HG02885 (cell line): ENCODE results near the gene AWAT2.

Experiments
- ATAC-seq: cut with Tn5 transposase; IDR thresholded peaks from one replicate; pipeline ENCODE4 v1.9.1; 2021; ENCODE audit warnings: mild to moderate bottlenecking; ENCODE audit not compliant: unreplicated experiment, poor library complexity

The AWAT2 gene

DNA sequence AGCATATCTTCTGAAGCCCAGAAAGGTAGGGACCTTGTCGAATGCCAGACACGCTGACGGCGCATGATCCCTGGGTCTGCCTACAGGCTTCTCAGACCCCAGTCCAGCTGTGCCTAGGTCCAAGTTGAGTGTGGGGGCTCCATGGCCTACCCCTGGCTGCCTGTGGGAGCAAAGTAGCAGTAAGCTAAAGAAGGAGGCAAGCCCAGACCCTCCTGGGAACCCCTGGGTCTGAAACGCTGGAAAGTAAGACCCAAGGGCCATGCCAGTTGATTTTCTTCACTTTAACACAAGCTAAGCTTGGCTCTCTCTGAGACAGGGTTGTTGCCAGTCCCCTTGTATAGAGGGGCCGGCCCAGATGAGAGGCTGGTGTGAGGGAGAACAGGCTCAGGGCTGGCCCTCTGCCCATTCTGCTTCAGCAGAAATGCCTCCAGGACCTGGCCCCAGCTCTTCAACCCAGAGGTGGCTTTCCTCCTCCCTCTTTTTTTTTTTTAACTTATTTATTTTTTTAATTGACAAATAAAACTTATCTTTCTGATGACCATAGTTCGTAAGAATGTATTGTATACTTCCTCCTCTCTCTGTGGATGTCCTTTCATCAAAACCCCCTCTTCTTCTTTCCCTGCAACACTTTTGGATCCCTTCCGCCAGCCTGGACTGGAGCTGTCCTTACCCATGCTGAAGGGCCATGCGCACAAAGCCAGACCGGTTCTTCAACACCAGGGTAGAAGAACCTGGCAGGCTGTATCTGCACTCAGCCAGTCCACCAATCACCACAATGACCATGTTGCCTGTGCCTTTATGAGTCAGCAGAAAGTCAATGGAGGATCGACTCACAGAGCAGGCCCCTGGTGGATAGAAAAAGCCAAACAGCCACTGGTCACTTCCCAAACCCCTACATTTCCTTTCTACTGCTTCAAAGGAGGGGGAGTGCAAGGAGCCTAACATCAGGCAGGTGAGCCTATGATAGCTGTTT is 7.1 kb downstream of the AWAT2 start:
- no peak for ATAC-seq

DNA sequence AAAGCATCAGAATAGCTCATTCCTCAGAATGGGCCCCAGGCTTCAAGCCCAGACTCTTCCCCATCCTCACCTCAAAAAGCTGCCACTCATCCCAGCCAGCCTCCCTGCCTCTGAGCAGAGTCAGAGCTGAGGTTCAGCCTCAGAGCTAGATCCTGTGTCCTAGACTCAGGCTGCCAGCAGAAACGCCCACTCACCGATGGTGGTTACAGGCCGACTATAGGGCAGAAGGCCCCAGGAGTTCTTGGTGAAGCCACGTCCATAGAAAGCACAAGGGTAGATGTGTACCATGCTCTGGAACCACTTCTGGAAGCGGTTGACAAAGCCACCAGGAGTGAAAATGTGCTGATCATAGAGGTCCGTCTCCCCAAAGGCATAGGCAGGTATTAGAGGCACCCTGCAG is 7.7 kb downstream of the AWAT2 start:
- ATAC-seq: no peak

- ATAC-seq: no peak
Measured at GRCh38 chrX:70039758-70040157, 10.0 kb downstream of the AWAT2 start.

- no peak for ATAC-seq
Measured at GRCh38 chrX:70038951-70039350, 10.8 kb downstream of the AWAT2 start.

DNA sequence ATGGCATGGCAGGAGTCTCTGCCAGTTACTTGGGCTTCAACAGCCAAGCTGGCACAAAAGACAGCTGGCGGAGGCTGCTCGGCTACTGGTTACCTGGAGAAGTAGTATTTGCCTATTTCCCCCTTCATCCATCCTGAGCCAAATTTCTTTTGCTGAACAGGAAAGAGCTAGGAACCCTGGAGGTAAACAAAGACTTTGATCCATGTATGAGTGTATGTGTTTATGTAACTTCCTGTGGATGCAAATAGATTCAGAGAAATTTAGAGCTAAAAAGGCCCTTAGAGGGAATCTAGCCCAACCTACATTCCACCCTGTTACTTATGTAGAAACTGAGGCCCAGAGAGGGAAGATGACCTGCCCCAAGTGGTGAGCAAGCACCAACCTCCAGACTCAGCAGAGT is 11.2 kb downstream of the AWAT2 start:
- no peak for ATAC-seq

DNA sequence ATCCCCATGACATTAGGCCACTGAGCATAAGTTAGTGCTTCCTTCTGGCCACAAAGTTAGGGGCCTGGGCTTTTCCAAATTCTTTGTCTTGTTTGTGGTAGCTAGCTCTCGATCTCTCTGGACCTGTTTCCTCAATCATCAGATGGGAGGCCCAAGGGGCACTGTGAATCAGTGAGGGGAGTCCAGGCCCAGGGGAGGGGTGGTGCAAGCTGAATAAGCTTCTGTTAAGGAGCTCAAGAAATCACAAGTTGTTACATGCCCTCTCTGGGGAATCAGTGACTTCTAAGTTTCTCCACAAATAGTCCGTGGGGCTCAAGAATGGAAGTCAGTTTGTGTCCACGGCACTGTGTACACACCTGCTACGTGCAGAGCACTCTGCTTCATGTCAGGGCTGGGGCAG is 15.1 kb downstream of the AWAT2 start:
- ATAC-seq: no peak

GRCh38 chrX:70033348-70034051 is 16.2 kb downstream of the AWAT2 start:
- peak; percentile 68 for ATAC-seq

- ATAC-seq: no peak
Measured at GRCh38 chrX:70032792-70033191, 16.9 kb downstream of the AWAT2 start.

GRCh38 chrX:70030301-70030767 is 19.4 kb downstream of the AWAT2 start:
- peak; percentile 75 for ATAC-seq

DNA sequence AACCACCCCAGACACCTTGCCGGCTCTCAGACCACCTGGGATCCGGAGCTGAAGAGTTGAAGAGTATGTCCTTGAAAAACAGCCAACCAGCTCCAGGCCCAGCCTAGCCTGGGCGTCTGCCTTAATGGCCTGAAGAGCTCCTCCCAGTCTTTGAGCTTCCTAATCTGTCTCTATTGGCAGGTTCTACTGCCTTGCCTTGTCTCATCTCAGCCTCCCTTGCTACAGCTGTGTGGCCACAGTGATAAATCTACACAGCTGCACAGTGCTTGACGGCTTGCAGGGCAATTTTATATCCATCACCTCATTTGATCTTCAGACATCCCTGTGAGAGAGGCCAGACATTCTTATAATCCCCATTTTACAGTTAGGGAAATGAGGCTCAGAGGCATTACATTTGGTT is 19.9 kb downstream of the AWAT2 start:
- no peak for ATAC-seq

- no peak for ATAC-seq
Measured at GRCh38 chrX:70026851-70027200, 22.9 kb downstream of the AWAT2 start.

DNA sequence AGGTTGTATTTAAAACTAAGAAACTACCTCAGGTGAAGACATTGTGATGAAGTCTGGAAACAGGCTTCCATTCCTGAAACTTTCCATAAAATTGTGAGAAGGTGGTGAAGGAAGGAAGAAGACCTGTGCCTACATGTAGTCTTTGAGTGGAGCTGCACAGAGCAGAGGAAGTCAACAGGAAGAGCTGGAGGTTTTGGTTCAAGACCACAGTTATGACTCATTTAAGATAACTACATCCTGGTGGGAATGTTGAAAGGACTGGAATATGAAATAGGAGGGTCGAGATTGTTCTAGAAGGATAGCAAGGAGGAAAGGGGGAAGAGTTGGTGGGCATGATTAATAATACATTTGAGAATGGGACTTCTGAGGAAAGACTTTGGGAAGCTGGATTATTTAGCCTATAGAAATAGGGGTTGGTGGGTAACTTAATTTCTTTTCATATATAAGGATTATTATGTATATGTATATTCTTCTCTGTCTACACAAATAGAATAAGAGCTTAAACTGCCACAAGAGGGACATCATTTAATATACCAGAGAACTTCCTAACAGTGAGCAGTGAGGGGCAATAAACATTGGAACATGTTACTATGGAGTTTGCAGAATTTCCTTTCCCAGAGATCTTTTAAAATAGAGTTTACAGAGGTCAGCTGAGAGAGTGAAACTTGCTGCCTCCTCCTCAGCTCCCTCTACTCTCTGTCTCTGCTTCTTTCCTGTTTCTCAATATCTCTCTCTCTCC is 23.5 kb downstream of the AWAT2 start:
- ATAC-seq: no peak

- ATAC-seq: no peak
Measured at GRCh38 chrX:70025464-70025863, 24.3 kb downstream of the AWAT2 start.

DNA sequence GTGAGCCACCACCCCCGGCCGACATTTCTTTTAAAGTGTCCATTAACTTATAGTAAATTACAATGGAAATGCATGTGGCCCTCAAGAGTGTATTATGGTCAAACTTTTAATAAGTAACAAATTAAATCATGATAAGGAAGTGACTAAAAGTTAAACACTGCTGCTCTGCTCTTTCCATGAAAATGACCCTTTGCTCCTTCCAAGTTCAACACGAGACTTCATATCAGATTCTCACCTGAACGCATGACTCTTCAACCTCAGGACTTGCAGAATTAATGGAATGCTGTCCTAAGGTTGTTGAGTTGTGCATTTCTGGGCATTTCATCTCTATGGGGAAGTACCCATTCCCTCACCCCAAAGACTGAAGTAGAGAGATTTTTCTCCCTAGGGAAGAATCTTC is 27.1 kb downstream of the AWAT2 start:
- ATAC-seq: no peak

DNA sequence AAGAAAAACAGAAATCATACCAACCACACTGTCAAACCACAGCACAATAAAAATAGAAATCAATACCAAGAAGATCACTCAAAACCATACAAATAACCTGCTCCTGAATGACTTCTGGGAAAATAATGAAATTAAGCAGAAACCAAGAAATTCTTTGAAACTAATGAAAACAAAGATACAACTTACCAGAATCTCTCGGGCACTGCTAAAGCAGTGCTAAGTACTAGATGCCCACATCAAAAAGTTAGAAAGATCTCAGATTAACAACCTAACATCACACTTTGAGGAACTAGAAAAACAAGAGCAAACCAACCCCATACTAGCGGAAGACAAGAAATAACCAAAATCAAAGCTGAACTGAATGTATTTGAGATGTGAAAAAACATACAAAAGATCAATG is 33.2 kb downstream of the AWAT2 start:
- ATAC-seq: no peak

DNA sequence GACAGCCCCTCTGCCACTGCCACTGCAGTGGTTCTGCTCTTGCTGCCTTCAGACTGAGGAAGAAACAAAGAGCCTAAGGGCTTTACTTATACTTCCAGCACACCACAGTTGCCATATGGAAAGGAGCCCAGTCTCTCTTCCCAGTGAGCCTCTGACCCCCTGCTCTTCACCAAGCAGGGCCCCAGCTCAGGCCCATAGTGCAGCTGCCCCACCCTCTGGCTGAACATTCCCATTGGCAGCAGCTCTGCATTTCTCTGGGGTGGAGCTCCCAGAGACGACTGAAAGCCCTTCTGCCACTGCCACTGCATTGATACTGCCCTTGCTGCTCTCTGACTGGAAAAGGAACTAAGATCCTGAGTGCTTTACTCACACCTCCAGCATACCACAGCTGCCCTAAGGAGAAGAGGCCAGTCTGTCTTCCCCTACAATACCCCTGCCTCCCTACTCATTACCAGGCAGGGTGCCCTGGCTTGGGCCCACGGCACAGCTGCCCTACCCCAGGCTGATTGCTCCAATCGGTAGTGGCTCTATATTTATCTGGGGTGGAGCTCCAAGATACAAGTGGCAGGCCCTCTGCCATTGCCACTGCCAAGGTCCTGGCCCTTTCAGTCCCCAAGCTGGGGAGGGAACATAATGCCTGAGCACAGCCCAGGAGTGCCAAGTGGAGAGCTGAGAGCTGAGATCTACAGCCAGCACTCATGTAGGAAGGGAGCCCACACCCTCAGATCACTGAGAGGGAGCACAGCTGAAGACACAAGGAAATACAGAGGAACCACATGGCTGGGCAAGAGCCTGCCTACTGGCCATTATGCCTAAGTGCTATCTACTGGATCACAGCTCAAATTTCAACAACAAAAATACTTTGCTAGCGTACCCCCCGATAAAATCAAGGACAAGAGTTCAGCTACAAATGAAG is 36.0 kb downstream of the AWAT2 start:
- ATAC-seq: no peak

DNA sequence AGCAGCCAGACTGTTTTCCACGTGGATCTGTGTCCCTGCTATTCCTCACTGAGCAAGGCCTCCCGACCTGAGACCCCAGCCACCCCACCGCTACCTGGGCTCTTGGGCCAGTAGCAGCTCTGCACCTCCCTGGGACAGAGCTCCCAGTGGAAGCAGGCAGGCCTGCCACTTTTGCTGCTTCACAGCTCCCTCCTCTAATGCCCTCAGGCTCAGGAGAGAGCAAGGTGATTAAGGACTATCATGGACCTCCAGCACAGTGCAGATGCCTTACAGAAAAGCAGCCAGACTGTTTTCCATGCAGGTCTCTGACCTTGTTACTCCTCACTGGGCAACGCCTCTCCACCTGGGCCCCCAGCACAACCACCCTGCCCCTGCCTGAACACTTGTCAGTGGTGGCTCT is 37.0 kb downstream of the AWAT2 start:
- no peak for ATAC-seq

DNA sequence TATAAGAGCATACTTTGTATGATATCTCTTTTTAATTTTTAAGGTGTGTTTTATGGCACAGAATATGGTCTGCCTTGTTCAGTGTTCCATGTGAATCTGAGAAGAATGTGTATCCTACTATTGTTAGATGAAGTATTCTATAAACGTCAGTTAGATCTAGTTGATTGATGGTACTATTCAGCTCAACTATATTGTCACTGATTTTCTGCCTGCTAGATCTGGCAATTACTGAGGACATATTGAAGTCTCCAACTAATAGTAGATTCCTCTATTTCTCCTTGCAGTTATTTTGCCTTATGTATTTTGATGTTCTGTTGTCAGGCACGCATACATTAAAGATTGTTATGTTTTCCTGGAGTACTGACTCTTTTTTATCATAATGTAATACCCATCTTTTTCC is 39.8 kb downstream of the AWAT2 start:
- no peak for ATAC-seq

DNA sequence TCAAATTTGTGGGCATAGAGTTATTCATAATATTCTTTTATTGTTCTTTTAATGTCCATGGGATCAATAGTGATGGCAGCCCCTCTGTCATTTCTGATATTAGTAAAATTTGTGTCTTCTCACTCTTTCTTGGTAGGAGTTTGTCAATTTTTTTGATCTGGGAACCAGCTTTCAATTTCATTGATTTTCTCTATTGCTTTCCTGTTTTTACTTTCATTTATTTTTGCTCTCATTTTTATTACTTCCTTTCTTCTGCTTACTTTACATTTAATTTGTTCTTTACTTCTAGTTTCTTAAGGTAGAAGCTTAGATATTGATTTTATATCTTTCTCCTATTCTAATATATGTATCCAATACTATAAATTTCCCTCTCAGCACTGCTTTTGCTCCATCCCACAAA is 40.7 kb downstream of the AWAT2 start:
- ATAC-seq: no peak

GRCh38 chrX:70007946-70008345 is 41.8 kb downstream of the AWAT2 start:
- ATAC-seq: no peak
